Activated naive CD4-positive, alpha-beta T cell treated with anti-CD3 and anti-CD28 coated beads, Interleukin-2, amount 10 ng/mL, durations not matched to agents 7 days and 5 days (primary cell): ENCODE results near the gene TMED6.

ENCODE experiments used
- CTCF ChIA-PET: fragments of 350-600 bp; sonication (Branson Sonifier 250); formaldehyde crosslinking; loops from one replicate; lab custom pipeline; 2021; ENCODE audit warnings: antibody characterized with exemption; lab: Charles Lee
- DNase-seq: peaks from one replicate; pipeline ENCODE4 v3.0.0-alpha.2; 2020
- H3K27ac Mint-ChIP-seq: one replicate; pipeline ENCODE4 v1.8.0; 2021; ENCODE audit warnings: mild to moderate bottlenecking, moderate library complexity, mixed read lengths
- H3K27me3 Mint-ChIP-seq: one replicate; pipeline ENCODE4 v1.8.0; 2021; ENCODE audit warnings: mild to moderate bottlenecking, mixed read lengths
- H3K36me3 Mint-ChIP-seq: one replicate; pipeline ENCODE4 v1.8.0; 2021; ENCODE audit warnings: mixed read lengths
- H3K4me1 Mint-ChIP-seq: one replicate; pipeline ENCODE4 v1.8.0; 2021; ENCODE audit warnings: mixed read lengths
- H3K4me3 Mint-ChIP-seq: one replicate; pipeline ENCODE4 v1.8.0; 2021; ENCODE audit warnings: mild to moderate bottlenecking, moderate library complexity, mixed read lengths
- H3K9me3 Mint-ChIP-seq: one replicate; pipeline ENCODE4 v1.8.0; 2021; ENCODE audit warnings: mixed read lengths

Gene TMED6

DNA sequence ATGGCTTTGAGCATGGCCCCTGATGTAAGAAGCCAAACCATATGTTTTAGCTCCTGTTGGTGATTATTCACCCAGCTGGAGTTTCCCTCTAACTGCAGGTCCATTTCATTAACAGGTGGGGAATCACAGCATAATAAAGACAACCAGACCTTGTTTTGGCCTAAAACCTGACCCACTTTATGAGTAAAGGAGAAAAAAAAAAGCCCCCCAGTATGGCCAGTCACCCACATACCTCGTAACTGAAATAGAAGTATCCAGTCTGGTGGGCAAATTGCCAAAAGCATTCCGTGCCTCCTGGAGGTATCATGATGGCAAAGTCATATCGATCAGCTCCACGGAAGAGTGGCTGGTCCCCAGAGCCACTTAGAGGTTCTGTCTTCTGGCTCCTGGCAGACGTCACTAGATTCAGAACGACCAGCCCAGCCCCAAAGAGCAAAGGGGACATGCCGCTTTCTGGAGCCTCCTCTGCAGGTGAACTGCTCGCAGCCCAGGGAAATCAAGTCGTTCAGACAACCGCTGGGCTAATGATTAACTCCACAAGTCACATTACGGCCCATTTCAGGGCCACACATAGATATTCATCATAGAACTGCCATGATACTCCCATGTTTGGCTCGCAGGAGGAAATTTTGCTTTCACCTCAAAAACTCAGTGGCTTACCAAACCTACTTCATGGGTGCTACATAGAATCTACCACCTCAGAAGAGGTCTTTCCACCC lies at the start of gene TMED6:
Gene TMED6, minus strand, starts transcription at position 478 of the 719 bp plus-strand sequence. Its CDS starts 33 bp downstream, at position 445.
- H3K27me3 Mint-ChIP-seq: no peaks in the 10 kb centered on the region
- no peaks in the 10 kb centered on the region for H3K9me3 Mint-ChIP-seq
- CTCF ChIA-PET: interaction anchor here (0.6 to 1.2 kb wide), 2 partner anchors 9 to 403 kb away, joined by 3 read pairs; no protein-coding TSS in a partner anchor
- peaks cover 25% of the 10 kb centered on the region for H3K36me3 Mint-ChIP-seq
- H3K27ac Mint-ChIP-seq: no peak within 1 kb of the TSS
- DNase-seq: no peak
- H3K4me3 Mint-ChIP-seq: no peak within 1 kb of the TSS
- H3K4me1 Mint-ChIP-seq: no peaks in the 10 kb centered on the region

DNA sequence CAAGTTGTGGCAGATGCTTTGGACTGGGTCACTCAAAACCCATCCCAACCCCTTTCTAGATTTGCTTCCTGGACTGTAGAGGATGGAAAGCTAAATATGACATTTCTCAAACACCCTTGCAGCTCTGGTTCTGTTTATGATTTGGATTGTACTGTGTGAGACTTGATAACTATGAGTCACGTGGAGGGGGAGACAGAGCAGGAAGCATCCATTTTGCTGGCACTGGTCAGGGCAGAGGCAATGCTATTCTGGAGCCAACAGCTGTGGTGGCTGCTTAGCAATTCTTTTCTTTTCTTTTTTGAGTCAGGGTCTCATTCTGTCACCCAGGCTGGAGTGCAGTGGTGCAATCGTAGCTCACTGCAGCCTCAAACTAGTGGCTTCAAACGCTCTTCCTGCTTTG lies 47.8 kb upstream of the TMED6 start:
- no peak for DNase-seq
- Mint-ChIP-seq H3K27ac (no peak overlapping the region), H3K9me3 (no peaks in the 10 kb centered on the region), H3K4me1 (peaks cover 7% of the 10 kb centered on the region), H3K27me3 (peaks cover 26% of the 10 kb centered on the region), H3K4me3 (no peak overlapping the region), H3K36me3 (no peaks in the 10 kb centered on the region)
- CTCF ChIA-PET: interaction anchor here (1.0 to 1.9 kb wide), 3 partner anchors 21 to 45 kb away, joined by 3 to 4 read pairs (median 4); partner anchors contain the start of gene CYB5B

DNA sequence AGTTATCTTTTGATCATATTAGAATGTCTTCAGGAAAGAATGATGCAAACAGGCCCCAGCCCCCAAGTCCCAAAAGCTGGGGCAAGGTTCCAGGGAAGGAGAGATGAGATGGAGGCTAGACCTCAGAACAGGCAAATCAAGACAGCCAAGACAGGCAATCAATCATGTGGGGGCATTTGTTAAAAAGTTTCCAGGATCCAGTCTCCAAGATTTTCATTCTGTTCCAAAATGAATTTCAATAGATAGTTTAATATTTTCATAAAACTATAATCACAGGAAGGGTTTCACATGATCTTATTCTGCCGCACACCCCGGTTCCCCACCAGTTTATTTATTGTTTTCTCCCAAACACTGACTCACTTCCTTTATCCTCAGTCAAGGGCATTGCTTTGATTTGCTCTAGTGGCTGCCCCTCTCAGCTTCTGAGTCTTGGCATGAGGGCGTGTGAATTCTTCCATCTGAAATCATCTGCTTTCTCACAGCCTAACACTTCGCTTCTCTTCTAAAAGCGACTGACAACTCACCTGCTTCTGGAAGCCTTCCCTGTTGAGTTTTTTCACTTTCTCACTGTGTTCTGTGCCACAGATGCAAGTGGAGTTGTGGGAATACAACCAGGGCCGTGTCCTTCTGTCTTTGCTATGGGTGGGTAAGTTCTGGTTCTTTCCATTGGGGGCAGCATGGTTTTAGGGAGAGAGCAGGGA lies 46.4 kb upstream of the TMED6 start:
- CTCF ChIA-PET: interaction anchor here (0.9 to 1.9 kb wide), 3 partner anchors 9 to 533 kb away, joined by 3 to 4 read pairs (median 3); no protein-coding TSS in a partner anchor
- Mint-ChIP-seq H3K36me3 (no peaks in the 10 kb centered on the region), H3K27me3 (peaks cover 30% of the 10 kb centered on the region), H3K27ac (no peak overlapping the region), H3K4me3 (no peak overlapping the region), H3K9me3 (no peaks in the 10 kb centered on the region), H3K4me1 (peaks cover 7% of the 10 kb centered on the region)
- DNase-seq: no peak

DNA sequence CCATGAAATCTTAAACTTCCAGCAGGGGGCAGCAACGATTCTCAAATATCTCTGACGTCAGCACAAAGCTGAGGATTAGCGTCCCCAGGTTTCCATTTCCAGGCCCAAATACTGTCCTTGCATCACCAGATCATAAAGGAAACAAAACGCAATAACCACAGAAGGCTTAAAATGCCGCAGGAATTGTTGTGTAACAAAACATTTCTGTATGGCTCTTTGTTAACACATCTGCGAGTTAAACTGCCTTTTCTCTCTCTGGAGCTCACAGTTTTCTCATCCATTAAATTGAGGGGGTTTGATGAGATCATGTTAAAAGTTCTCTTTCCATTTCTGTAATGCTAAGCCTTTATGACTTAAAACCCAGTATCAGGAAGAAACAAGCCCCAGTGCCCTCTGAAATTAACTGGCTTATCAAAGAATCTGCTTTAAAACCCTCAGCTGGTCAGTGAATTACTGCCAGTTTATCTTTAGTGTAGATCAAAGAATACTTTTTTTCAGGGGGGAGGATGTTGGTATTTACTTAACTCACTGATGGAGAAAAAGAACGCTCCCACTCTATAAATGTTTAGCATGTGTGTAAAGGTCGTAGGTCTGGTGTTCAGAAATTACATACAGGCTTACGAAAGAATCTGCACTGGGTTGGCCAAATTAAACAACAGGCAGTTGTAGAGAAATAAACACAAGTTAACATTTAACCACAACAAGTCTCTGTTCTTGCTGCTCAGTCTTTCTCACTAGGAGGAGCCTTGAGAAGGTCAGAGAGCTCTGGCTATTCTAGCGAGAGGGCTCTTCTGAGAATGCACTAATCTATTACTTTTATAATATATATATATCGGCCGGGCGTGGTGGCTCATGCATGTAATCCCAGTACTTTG lies 44.8 kb upstream of the TMED6 start:
- H3K4me3 Mint-ChIP-seq: no peak overlapping the region
- H3K27ac Mint-ChIP-seq: no peak overlapping the region
- H3K36me3 Mint-ChIP-seq: no peaks in the 10 kb centered on the region
- H3K4me1 Mint-ChIP-seq: peaks cover 7% of the 10 kb centered on the region
- H3K27me3 Mint-ChIP-seq: peaks cover 34% of the 10 kb centered on the region
- no peaks in the 10 kb centered on the region for H3K9me3 Mint-ChIP-seq
- CTCF ChIA-PET: interaction anchor here (0.6 to 3.9 kb wide), 34 partner anchors 8 to 534 kb away, joined by 3 to 31 read pairs (median 4); partner anchors contain the start of genes CYB5B and NOB1
- peak; percentile 78 for DNase-seq

DNA sequence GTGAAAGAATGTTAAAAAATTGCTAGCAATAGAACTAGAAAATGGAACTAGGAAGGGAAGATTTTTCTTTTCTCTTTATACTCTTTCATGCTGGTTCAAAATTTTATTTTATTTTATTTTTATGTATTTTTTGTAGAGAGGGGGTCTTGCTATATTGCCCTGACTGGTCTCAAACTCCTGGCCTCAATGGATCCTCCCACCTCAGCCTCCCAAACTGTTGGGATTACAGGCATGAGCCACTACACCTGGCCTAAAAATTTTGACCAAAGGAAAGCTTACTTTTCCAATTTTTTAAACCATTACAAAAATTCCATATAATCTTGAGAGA lies 44.2 kb upstream of the TMED6 start:
- Mint-ChIP-seq H3K9me3 (no peaks in the 10 kb centered on the region), H3K4me3 (no peak overlapping the region), H3K36me3 (no peaks in the 10 kb centered on the region), H3K27me3 (peaks cover 34% of the 10 kb centered on the region), H3K4me1 (peaks cover 7% of the 10 kb centered on the region), H3K27ac (no peak overlapping the region)
- DNase-seq: no peak
- CTCF ChIA-PET: interaction anchor here (0.6 to 3.9 kb wide), 26 partner anchors 8 to 535 kb away, joined by 3 to 31 read pairs (median 5); partner anchors contain the start of genes CYB5B and NOB1

DNA sequence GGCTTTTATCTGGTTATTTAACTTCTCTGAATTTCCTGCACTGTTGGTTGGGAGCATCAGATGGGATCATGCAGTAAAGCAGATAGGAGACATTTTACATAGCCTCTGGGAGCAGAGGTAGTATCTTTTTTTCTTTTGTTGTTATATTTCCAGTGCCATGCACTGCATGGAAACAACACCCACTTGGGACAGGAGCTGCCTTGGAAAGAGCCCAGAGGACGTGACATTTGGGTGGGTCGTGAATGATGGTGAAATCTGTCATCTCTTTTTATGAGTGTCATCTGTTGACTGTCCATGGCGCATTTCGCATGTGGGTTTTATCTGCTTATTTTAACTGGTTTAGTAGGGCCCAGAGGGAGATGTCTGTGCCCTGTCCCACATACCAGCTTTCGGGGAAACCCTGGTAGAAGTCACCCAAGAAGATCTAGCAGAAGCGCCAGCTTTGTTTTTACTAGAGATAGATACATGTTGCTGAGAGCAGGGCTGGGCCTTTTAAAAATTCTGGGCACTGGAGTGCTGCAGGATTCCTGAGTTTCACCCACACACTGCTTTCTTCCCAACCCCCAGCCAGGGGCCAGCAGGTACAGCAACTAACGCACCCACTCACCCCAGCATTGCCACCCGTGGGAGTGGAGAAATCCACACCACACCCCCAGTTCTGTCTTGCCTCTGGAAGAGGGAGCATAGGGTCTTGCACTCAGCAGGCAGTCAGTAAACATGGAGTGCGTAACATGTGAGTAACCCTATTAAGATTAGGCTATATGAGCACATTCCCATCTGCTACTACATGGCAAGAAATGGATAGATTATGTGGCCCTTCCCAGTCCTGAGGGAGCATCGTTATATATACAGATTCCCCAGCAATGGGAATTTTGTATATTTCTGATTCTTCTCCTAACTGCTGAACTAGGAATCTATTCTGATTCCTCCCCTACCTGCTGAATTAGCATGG lies 42.6 kb upstream of the TMED6 start:
- CTCF ChIA-PET: interaction anchor here (0.6 to 3.9 kb wide), 5 partner anchors 63 to 360 kb away, joined by 3 to 31 read pairs (median 3); partner anchors contain the start of gene NOB1
- Mint-ChIP-seq H3K4me3 (no peak overlapping the region), H3K4me1 (peaks cover 7% of the 10 kb centered on the region), H3K36me3 (no peaks in the 10 kb centered on the region), H3K9me3 (no peaks in the 10 kb centered on the region), H3K27me3 (peaks cover 29% of the 10 kb centered on the region), H3K27ac (no peak overlapping the region)
- DNase-seq: no peak

DNA sequence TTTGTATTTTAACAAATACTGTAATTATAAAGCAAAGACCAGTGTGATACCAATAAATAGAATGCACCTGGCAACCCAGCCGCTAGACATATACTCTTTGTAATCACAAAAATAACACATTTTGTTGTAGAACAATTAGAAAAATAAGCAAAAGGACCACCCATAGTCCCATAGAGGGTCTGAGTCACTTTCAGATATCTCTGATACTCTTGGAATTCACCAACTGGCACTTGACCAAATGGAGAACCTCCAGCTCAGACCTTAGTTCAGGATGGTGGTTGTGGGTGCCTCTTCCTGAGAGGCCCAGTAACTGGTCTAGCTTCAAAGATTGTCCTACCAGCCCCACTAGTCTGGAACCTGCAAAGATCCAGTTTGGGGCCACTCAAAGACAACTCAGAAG lies 35.0 kb upstream of the TMED6 start:
- H3K9me3 Mint-ChIP-seq: no peaks in the 10 kb centered on the region

DNA sequence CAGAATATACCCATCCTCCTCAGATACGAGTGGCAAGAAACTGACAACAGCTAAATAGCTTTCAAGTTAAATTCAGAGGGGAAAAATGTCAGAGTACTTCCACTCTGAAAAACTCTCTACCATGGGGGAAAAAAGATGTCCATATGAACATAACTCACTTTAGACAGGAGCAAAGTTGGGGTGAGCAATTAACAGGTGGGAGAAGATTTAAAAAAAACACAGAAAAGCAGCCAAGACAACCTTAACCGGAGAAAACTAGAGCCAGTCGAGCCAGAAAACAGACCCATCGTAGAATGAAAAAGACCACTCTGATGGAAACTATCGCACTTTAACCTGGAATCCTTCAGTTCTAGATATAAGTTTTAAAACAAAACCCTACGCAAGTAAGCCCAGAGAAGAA lies 33.4 kb upstream of the TMED6 start:
- H3K4me1 Mint-ChIP-seq: peaks cover 30% of the 10 kb centered on the region
- peaks cover 34% of the 10 kb centered on the region for H3K36me3 Mint-ChIP-seq
- H3K9me3 Mint-ChIP-seq: no peaks in the 10 kb centered on the region
- no peaks in the 10 kb centered on the region for H3K27me3 Mint-ChIP-seq
- CTCF ChIA-PET: no interaction called here
- H3K4me3 Mint-ChIP-seq: peak overlapping the region; percentile 88
- H3K27ac Mint-ChIP-seq: peak overlapping the region; percentile 93
- DNase-seq: no peak

More for the DNA sequence above, 35.0 kb upstream of the TMED6 start:
- CTCF ChIA-PET: interaction anchor here (1.6 to 2.3 kb wide), 2 partner anchors 9 to 58 kb away, joined by 3 to 8 read pairs; no protein-coding TSS in a partner anchor
- peaks cover 30% of the 10 kb centered on the region for H3K36me3 Mint-ChIP-seq
- peaks cover 29% of the 10 kb centered on the region for H3K4me1 Mint-ChIP-seq
- no peaks in the 10 kb centered on the region for H3K27me3 Mint-ChIP-seq
- H3K27ac Mint-ChIP-seq: no peak overlapping the region
- H3K4me3 Mint-ChIP-seq: peak overlapping the region; percentile 88
- DNase-seq: no peak

DNA sequence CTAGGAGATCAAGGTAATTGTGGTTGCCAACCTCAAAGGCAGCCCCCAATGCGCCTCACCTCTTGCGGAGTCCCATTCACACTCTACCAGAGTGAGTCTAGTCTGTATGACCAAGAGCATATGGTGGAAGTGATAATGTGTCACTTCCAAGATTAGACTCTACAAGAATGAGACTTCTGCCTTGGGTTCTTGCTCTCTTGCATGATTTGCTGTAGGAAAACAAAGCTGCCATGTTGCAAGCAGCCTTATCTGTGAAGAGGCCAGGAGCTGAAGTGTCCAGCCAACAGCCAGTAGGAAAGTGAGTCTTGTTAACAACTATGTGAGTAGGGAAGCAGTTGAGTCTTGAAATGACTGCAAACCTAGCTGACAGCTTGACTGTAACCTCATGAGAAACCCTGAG lies 30.8 kb upstream of the TMED6 start:
- Mint-ChIP-seq H3K4me1 (peaks cover 30% of the 10 kb centered on the region), H3K27ac (no peak overlapping the region), H3K27me3 (no peaks in the 10 kb centered on the region), H3K36me3 (peaks cover 56% of the 10 kb centered on the region), H3K9me3 (no peaks in the 10 kb centered on the region), H3K4me3 (no peak overlapping the region)
- no peak for DNase-seq
- CTCF ChIA-PET: no interaction called here

DNA sequence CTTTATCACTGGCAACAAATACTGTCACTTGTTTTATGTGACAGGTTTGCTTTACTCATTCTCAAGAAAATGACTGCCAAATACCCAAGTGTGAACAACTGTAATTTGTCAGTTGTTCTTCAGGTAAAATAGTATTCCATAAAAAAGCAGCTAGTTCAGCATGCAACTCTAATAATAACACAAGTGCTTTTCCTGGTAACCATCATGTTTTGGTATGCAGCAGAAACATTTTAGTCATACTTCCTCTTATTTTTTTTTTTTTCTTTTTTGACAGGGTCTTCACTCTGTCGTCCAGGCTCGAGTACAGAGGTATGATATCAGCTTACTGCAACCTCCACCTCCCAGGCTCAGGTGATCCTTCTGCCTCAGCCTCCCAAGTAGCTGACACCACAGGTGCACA lies 29.6 kb upstream of the TMED6 start:
- Mint-ChIP-seq H3K4me3 (no peak overlapping the region), H3K27ac (no peak overlapping the region), H3K9me3 (no peaks in the 10 kb centered on the region), H3K4me1 (peaks cover 30% of the 10 kb centered on the region), H3K36me3 (peaks cover 56% of the 10 kb centered on the region), H3K27me3 (no peaks in the 10 kb centered on the region)
- CTCF ChIA-PET: no interaction called here
- DNase-seq: no peak

DNA sequence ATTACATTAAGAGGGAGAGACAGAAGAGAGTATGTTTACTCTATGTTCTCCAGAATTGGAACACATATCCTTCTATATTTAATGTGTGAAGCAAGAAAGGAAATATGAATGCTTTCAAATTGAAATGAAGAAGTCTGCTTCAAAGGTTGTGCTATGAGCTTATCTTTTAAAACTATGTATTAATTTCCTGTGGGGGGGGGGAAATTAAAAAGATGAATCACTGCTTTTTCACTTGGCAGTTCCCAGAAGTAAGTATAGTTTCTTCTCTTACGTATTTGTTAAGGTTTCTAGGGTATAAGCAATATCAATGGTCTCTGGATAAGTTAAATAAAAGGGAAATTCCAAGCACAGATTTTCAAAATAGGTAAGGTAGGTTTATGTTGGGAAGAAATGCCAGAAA lies 27.2 kb upstream of the TMED6 start:
- H3K27ac Mint-ChIP-seq: no peak overlapping the region

DNA sequence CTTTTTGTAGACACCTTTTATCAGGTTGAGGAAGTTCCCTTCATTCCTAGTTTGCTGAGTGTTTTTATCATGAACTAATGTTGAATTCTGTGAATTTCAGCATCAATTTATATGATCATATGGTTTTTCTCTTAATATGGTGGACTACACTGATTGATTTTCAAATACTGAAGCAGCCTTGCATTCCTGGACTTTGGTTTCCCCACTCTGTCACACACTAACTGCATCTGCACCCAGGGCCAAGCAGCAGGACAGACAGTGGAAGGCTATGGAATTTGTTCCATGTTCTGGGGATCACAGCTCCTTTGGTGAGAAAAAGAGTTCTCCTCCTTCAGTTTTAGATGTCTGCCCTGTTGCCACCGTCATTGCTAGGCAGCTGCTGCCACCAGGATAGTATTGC lies 26.4 kb upstream of the TMED6 start:
- Mint-ChIP-seq H3K9me3 (no peaks in the 10 kb centered on the region), H3K4me1 (peaks cover 12% of the 10 kb centered on the region), H3K4me3 (no peak overlapping the region), H3K27me3 (no peaks in the 10 kb centered on the region), H3K36me3 (peaks cover 44% of the 10 kb centered on the region), H3K27ac (no peak overlapping the region)
- no peak for DNase-seq
- CTCF ChIA-PET: interaction anchor here (1.2 kb wide), 1 partner anchor 22 kb away, joined by 3 read pairs; no protein-coding TSS in a partner anchor

More for the DNA sequence above, 27.2 kb upstream of the TMED6 start:
- CTCF ChIA-PET: no interaction called here
- Mint-ChIP-seq H3K4me3 (no peak overlapping the region), H3K4me1 (peaks cover 17% of the 10 kb centered on the region), H3K36me3 (peaks cover 48% of the 10 kb centered on the region), H3K9me3 (no peaks in the 10 kb centered on the region), H3K27me3 (no peaks in the 10 kb centered on the region)
- no peak for DNase-seq
